Gastrocnemius medialis (tissue), 4 donors: ENCODE data around the gene CLHC1. TPM values are rescaled to one million over a fixed set of nuclear protein-coding genes. Genes with fewer than 3 reads are reported as not detected.
A peak's percentile ranks its signal among the peaks of the same experiment; 100 is the strongest.
"Not testable (repeated sequence)": the region's sequence is repeated elsewhere in the genome, so short reads cannot be mapped to it uniquely, and the experiment has no call there.

Experiments used
- ATAC-seq, 2 donors: fragments of 150-250 bp; one replicate each; pipeline ENCODE4 v1.9.1; 2016
- DNase-seq, 2 donors: peaks; one replicate each; pipeline ENCODE4 v3.0.0-alpha.2; 2019
- H3K27ac ChIP-seq, 4 donors: fragments of 200-600 bp; sonication (generic); 1 replicate in 1 of 4; 2 replicates in 3 of 4; pipeline ENCODE4 v1.5.1; 2016 to 2018; ENCODE audit warnings: mild to moderate bottlenecking in 2 of 4, moderate library complexity in 1 of 4
- H3K27me3 ChIP-seq, 3 donors: fragments of 200-600 bp; sonication (generic) in 2 of 3; 1 replicate in 1 of 3; 2 replicates in 2 of 3; pipeline versions ENCODE4 v1.5.1 to v1.6.0; 2016 to 2019; ENCODE audit warnings: mild to moderate bottlenecking in 1 of 3, moderate library complexity in 1 of 3
- H3K36me3 ChIP-seq, 2 donors: fragments of 200-600 bp; sonication (generic) in 1 of 2; one replicate each; pipeline ENCODE4 v1.5.1; 2017 to 2018
- H3K4me1 ChIP-seq, 2 donors: fragments of 200-600 bp; sonication (generic) in 1 of 2; one replicate each; pipeline ENCODE4 v1.5.1; 2016 to 2017; ENCODE audit warnings: mild to moderate bottlenecking in 2 of 2
- H3K4me3 ChIP-seq, 4 donors: fragments of 200-600 bp; sonication (generic) in 3 of 4; 1 replicate in 1 of 4; 2 replicates in 3 of 4; pipeline ENCODE4 v1.5.1; 2016 to 2019; ENCODE audit warnings: mild to moderate bottlenecking in 2 of 4
- H3K9me3 ChIP-seq, 3 donors: fragments of 200-600 bp; sonication (generic) in 2 of 3; 1 replicate in 1 of 3; 2 replicates in 2 of 3; pipeline ENCODE4 v1.5.1; 2016 to 2019
- POLR2A ChIP-seq, 2 donors: fragments of 450-650 bp; IDR thresholded peaks; one replicate each; pipeline ENCODE4 v1.6.1; 2017; ENCODE audit warnings: antibody characterized with exemption in 2 of 2, mild to moderate bottlenecking in 2 of 2, moderate library complexity in 2 of 2
- in situ Hi-C, 4 donors: fragments of 200-750 bp; cut with MboI; loops; one replicate each; pipeline versions ENCODE4 v1.15.0 to v1.8.0; 2017; ENCODE audit warnings: low sequenced_read_pairs in 4 of 4
- intact Hi-C: fragments of 100-400 bp; cut with DNase I; formaldehyde crosslinking; loops from one replicate; pipeline ENCODE4 v1.15.1; 2023; ENCODE audit warnings: low total_unique reads
- total RNA-seq, 4 donors: library from RNA; depleted of rRNA; stranded (reverse); fragments of >200 nt; gene quantifications; one replicate each; pipeline versions ENCODE4 v1.1.0 to v1.2.3, GENCODE V29; 2016
- TF ChIP-seq, protein P1 (sequence below), 5 experiments: fragments of 450-650 bp in 3 of 5; fragments of 200-600 bp in 2 of 5; sonication (generic) in 2 of 5; IDR thresholded peaks in 4 of 5; conservative IDR thresholded peaks in 1 of 5; 1 replicate in 4 of 5; 2 replicates in 1 of 5; pipeline ENCODE4 v1.5.1; 2016 to 2019; ENCODE audit warnings: antibody characterized with exemption in 5 of 5, mild to moderate bottlenecking in 3 of 5, moderate library complexity in 3 of 5

Gene CLHC1
- total RNA-seq, 4 donors from 2014 or later = 0.46 to 4.9 (median 0.85) TPM; not detected in 1

DNA sequence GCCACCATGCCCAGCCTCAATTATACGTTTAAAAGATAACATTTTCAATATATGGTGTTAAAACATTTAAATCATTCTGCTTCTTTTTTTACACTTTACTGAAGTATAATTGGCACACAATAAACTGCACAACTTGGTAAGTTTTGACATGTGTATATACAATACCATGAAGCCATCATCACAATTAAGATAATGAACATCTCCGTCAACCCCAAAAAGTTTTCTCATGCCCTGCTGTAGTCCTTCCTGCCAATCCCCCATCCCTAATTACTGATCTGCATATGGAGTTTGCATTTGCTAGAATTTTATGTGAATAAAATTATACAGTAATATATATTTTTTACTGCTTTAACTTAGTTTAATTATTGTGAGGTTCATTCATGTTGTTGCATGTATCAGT is 96.6 kb downstream of the CLHC1 start:
- Histone ChIP-seq H3K9me3 (no peaks in the 10 kb centered on the region), H3K4me3 (no peak overlapping the region), H3K27ac (no peak overlapping the region), H3K36me3 (no peaks in the 10 kb centered on the region), H3K27me3 (no peaks in the 10 kb centered on the region), H3K4me1 (peaks cover 0 to 3% of the 10 kb centered on the region in 2 donors)
- no peak for ATAC-seq
- DNase-seq = no peak
- in situ Hi-C loops = no loop called here
- intact Hi-C loops = no loop called here
- TF ChIP-seq, protein P1, sequence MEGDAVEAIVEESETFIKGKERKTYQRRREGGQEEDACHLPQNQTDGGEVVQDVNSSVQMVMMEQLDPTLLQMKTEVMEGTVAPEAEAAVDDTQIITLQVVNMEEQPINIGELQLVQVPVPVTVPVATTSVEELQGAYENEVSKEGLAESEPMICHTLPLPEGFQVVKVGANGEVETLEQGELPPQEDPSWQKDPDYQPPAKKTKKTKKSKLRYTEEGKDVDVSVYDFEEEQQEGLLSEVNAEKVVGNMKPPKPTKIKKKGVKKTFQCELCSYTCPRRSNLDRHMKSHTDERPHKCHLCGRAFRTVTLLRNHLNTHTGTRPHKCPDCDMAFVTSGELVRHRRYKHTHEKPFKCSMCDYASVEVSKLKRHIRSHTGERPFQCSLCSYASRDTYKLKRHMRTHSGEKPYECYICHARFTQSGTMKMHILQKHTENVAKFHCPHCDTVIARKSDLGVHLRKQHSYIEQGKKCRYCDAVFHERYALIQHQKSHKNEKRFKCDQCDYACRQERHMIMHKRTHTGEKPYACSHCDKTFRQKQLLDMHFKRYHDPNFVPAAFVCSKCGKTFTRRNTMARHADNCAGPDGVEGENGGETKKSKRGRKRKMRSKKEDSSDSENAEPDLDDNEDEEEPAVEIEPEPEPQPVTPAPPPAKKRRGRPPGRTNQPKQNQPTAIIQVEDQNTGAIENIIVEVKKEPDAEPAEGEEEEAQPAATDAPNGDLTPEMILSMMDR (IDR thresholded peaks at IDR 0.05 in 4 of 5, conservative IDR thresholded peaks at IDR 0.05 in 1 of 5) = no peak
- TF ChIP-seq POLR2A (IDR thresholded peaks at IDR 0.05) = no peak

DNA sequence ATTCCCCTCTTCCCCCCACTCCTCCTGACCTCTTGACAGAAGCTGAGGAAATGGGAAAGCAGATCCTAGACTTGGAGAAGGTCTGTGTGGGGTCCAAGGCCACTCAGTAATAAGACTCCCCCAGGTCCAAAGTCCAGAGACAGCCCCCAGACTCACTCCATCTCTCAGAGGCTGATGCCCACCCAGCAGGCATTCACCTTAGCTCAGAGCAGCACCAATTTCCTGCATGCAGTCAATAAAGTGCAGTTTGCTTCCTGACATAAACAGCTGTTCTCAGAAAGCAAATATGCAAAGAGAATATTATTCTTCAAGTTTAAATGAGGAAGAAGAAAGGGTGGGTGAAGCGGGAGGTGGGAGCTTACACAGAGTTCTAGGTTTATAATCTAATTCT is 97.8 kb downstream of the CLHC1 start:
- Histone ChIP-seq H3K36me3 (no peaks in the 10 kb centered on the region), H3K27ac (peak overlapping the region in 2 of 4 donors; percentile 18 to 41), H3K27me3 (no peaks in the 10 kb centered on the region), H3K9me3 (no peaks in the 10 kb centered on the region), H3K4me3 (peak overlapping the region in 1 of 4 donors; percentile 54), H3K4me1 (peaks cover 0 to 3% of the 10 kb centered on the region in 2 donors)
- TF ChIP-seq, protein P1 (IDR thresholded peaks at IDR 0.05 in 4 of 5, conservative IDR thresholded peaks at IDR 0.05 in 1 of 5) = no peak
- no peak for TF ChIP-seq POLR2A (IDR thresholded peaks at IDR 0.05)
- DNase-seq = no peak
- intact Hi-C loops = no loop called here
- no peak for ATAC-seq
- in situ Hi-C loops = no loop called here

DNA sequence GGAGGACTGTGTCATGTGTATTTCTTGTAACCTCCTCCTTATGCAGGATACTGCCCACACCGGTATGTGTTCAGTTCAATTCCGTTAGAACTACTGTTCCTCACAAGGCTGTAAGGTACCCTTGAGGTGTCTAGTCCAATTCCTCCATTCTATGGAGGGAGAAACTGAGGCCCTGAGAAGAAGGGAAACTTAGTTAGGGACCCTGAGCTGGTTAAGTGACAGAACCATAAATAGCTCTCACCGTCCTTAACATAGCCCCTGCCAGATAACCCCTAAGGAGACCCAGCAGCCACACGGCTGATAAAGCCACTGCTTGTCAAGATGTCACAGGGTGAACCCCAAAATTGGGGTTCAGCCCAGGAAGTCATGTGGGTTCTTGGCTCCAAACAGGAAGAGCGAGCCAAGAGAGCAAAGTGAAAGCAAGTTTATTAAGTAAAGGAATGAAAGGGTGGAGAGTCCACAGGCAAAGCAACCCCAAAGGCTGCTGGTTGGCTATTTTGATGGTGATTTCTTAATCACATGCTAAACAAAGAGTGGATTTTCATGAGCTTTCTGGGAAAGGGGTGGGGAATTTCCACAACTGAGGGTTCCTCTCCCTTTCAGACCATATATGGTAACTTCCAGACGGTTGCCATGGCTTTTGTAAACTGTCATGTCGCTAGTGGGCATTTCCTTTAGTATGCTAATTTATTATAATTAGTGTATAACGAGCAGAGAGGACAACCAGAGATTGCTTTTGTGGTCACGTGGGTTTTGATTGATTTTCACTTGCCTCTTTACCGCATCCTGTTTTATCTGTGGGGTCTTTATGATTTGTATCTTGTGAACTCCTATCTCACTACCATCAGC is 98.4 kb downstream of the CLHC1 start:
- DNase-seq = no peak

DNA sequence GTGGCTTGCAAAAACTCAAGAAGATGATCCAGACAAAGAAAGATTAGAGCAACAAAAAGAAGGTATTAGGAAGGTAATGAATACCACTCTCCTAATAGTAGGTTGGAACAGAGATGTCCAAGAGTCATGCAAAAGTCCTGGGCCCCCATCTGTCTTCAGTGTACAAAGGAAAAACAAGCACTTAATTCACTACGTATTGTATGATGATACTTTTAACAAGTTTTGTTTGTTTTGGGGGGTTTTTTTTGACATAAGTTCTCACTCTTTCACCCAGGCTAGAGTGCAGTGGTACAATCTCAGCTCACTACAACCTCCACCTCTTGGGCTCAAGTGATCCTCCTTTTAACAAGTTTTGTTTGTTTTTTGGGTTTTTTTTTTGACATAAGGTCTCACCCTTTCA is 101.2 kb downstream of the CLHC1 start:
- Histone ChIP-seq H3K27me3 (no peaks in the 10 kb centered on the region), H3K36me3 (no peaks in the 10 kb centered on the region), H3K9me3 (no peaks in the 10 kb centered on the region), H3K4me3 (no peak overlapping the region), H3K4me1 (peaks cover 0 to 3% of the 10 kb centered on the region in 2 donors), H3K27ac (no peak overlapping the region)
- intact Hi-C loops = no loop called here
- no peak for TF ChIP-seq POLR2A (IDR thresholded peaks at IDR 0.05)
- TF ChIP-seq, protein P1 (IDR thresholded peaks at IDR 0.05 in 4 of 5, conservative IDR thresholded peaks at IDR 0.05 in 1 of 5) = no peak
- in situ Hi-C loops = no loop called here
- ATAC-seq = no peak
- no peak for DNase-seq

More for the DNA sequence above, 98.4 kb downstream of the CLHC1 start:
- peaks cover 0 to 3% of the 10 kb centered on the region in 2 donors for H3K4me1 ChIP-seq
- no peaks in the 10 kb centered on the region for H3K36me3 ChIP-seq
- peak overlapping the region; percentile 24 to 54 (median 43) for H3K27ac ChIP-seq
- H3K27me3 ChIP-seq = no peaks in the 10 kb centered on the region
- intact Hi-C loops = no loop called here
- peak; percentile 63 to 72 for ATAC-seq
- peak overlapping the region; percentile 21 to 54 (median 43) for H3K4me3 ChIP-seq
- in situ Hi-C loops = no loop called here
- TF ChIP-seq POLR2A (IDR thresholded peaks at IDR 0.05) = no peak
- TF ChIP-seq, protein P1 (IDR thresholded peaks at IDR 0.05 in 4 of 5, conservative IDR thresholded peaks at IDR 0.05 in 1 of 5) = no peak
- no peaks in the 10 kb centered on the region for H3K9me3 ChIP-seq

DNA sequence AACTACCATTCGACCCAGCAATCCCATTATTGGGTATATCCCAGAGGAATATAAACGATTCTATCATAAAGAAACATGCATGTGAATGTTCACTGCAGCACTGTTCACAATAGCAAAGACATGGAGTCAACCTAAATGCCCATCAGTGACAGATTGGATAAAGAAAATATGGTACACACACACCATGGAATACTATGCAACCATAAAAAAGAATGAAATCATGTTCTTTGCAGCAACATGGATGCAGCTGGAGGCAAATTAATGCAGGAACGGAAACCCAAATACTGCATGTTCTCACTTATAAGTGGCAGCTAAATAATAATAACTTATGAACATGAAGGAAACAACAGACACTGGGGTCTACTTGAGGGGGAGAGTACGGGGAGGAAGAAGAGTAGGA is 105.5 kb downstream of the CLHC1 start:
- H3K4me1 ChIP-seq, in situ Hi-C loops, H3K27ac ChIP-seq, ATAC-seq, H3K4me3 ChIP-seq, H3K27me3 ChIP-seq, H3K9me3 ChIP-seq, H3K36me3 ChIP-seq, DNase-seq: not testable (repeated sequence)
- intact Hi-C loops = loop anchor here (10.0 kb wide), 1 partner anchor 1242 kb away; no protein-coding TSS in a partner anchor
